Lower leg skin (tissue), 3 donors: ENCODE results near the gene GSC2.

Experiments used
- POLR2A ChIP-seq, 2 donors: fragments of 450-650 bp; IDR thresholded peaks; one replicate each; pipeline ENCODE4 v1.6.1; 2016 to 2017; ENCODE audit warnings: antibody characterized with exemption in 2 of 2, mild to moderate bottlenecking in 1 of 2, moderate library complexity in 1 of 2
- TF ChIP-seq, protein P1 (sequence below), 3 donors: fragments of 450-650 bp; IDR thresholded peaks; one replicate each; pipeline ENCODE4 v1.5.1; 2016; ENCODE audit warnings: antibody characterized with exemption in 3 of 3, mild to moderate bottlenecking in 3 of 3, moderate library complexity in 2 of 3

DNA sequence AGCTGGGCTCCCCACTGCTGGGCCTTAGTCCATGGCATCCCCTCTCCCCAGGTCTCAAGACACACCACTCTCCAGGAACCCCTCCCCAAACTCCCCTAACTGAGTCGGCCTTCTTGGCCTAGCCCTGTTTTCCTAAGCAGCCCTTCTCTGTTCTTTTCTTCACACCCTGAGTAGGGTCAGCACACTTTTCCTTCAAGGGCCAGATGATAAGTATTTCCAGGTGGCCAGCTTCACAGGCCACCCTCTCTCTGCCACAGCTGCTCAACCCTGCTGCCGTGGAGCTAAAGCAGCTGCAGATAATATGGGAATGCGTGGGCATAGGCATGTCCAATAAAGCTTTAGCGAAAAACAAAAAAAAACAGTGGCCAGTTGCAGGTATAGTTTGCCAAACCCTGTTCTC lies 51.9 kb downstream of the GSC2 start:
- TF ChIP-seq, protein P1, sequence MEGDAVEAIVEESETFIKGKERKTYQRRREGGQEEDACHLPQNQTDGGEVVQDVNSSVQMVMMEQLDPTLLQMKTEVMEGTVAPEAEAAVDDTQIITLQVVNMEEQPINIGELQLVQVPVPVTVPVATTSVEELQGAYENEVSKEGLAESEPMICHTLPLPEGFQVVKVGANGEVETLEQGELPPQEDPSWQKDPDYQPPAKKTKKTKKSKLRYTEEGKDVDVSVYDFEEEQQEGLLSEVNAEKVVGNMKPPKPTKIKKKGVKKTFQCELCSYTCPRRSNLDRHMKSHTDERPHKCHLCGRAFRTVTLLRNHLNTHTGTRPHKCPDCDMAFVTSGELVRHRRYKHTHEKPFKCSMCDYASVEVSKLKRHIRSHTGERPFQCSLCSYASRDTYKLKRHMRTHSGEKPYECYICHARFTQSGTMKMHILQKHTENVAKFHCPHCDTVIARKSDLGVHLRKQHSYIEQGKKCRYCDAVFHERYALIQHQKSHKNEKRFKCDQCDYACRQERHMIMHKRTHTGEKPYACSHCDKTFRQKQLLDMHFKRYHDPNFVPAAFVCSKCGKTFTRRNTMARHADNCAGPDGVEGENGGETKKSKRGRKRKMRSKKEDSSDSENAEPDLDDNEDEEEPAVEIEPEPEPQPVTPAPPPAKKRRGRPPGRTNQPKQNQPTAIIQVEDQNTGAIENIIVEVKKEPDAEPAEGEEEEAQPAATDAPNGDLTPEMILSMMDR (IDR thresholded peaks at IDR 0.05) = no peak
- no peak for TF ChIP-seq POLR2A (IDR thresholded peaks at IDR 0.05)
